ENCODE results near the gene SCN2A.

GRCh38 chr2:165203689-165204559 lies 35.3 kb upstream of the SCN2A start, which contains the start of gene SCN3A:
- TF ChIP-seq POLR2A (IDR thresholded peaks at IDR 0.05; ENCODE audit: low read depth, low read length) (no peak), POLR2AphosphoS5 (IDR thresholded peaks at IDR 0.05; ENCODE audit: insufficient read depth, low read depth, low read length) (no peak), GATA2 (IDR thresholded peaks at IDR 0.05; ENCODE audit: insufficient read depth, insufficient read length, low read depth, low read length) (no peak)
